WTC11 (cell line): ENCODE results near the gene ST8SIA4. TPM values are rescaled to one million over a fixed set of nuclear protein-coding genes. Genes with fewer than 3 reads are reported as not detected.
A peak's percentile ranks its signal among the peaks of the same experiment; 100 is the strongest.

Experiments
- ATAC-seq: fragments of 200-7000 bp; cut with Tn5 transposase; 2 replicates; pipeline ENCODE4 v1.10.0; 2021; ENCODE audit warnings: mild to moderate bottlenecking, moderate library complexity
- Bru-seq: library from RNA; stranded (reverse); fragments of 400-500 nt; gene quantifications from one replicate; lab custom pipeline; 2021; lab: Mats Ljungman, UMichigan
- CTCF ChIA-PET: fragments of 300-600 bp; sonication (Branson Sonifier 250); formaldehyde crosslinking; loops from one replicate; lab custom pipeline; 2021; ENCODE audit warnings: antibody characterized with exemption; lab: Charles Lee
- POLR2A ChIA-PET: fragments of 350-600 bp; sonication (Branson Sonifier 250); formaldehyde crosslinking; loops from one replicate; lab custom pipeline; 2021; ENCODE audit warnings: antibody characterized with exemption; lab: Charles Lee
- DNase-seq: peaks from one replicate; pipeline ENCODE4 v3.0.0; 2021; ENCODE audit warnings: low spot score
- H3K27ac Mint-ChIP-seq: 2 replicates; pipeline ENCODE4 v1.8.0; 2021; ENCODE audit warnings: mixed read lengths
- H3K27me3 Mint-ChIP-seq: 2 replicates; pipeline ENCODE4 v1.8.0; 2021; ENCODE audit warnings: low read depth, mild to moderate bottlenecking, moderate library complexity, mixed read lengths
- H3K36me3 Mint-ChIP-seq: 2 replicates; pipeline ENCODE4 v1.8.0; 2021; ENCODE audit warnings: mixed read lengths
- H3K4me1 Mint-ChIP-seq: 2 replicates; pipeline ENCODE4 v1.8.0; 2022; ENCODE audit warnings: mixed read lengths
- H3K4me3 Mint-ChIP-seq: 2 replicates; pipeline ENCODE4 v1.8.0; 2021; ENCODE audit warnings: mild to moderate bottlenecking, moderate library complexity, mixed read lengths
- H3K9me3 Mint-ChIP-seq: 2 replicates; pipeline ENCODE4 v1.8.0; 2021; ENCODE audit warnings: mixed read lengths
- ATF1 ChIP-seq: sonication (generic); formaldehyde crosslinking; IDR thresholded peaks from 2 replicates; pipeline ENCODE4 v1.8.1; 2023; ENCODE audit warnings: mild to moderate bottlenecking, moderate library complexity, missing genetic modification reagents
- ESRRA ChIP-seq: sonication (generic); formaldehyde crosslinking; IDR thresholded peaks from 2 replicates; pipeline ENCODE4 v1.8.1; 2022; ENCODE audit warnings: mild to moderate bottlenecking, missing genetic modification reagents, borderline replicate concordance
- FOXP1 ChIP-seq: sonication (generic); formaldehyde crosslinking; IDR thresholded peaks from 2 replicates; pipeline ENCODE4 v1.8.0; 2022; ENCODE audit warnings: missing genetic modification reagents, mild to moderate bottlenecking, moderate library complexity, borderline replicate concordance
- GABPB1 ChIP-seq: sonication (generic); formaldehyde crosslinking; IDR thresholded peaks from 2 replicates; pipeline ENCODE4 v1.8.1; 2023; ENCODE audit warnings: mild to moderate bottlenecking, missing genetic modification reagents
- IRF2 ChIP-seq: sonication (generic); formaldehyde crosslinking; IDR thresholded peaks from 2 replicates; pipeline ENCODE4 v1.8.0; 2022; ENCODE audit warnings: low read depth, missing genetic modification reagents, borderline replicate concordance
- JUN ChIP-seq: sonication (generic); formaldehyde crosslinking; IDR thresholded peaks from 2 replicates; pipeline ENCODE4 v1.8.0; 2023; ENCODE audit warnings: mild to moderate bottlenecking, missing genetic modification reagents
- NFYB ChIP-seq: sonication (generic); formaldehyde crosslinking; conservative IDR thresholded peaks from 2 replicates; pipeline ENCODE4 v1.8.0; 2022; ENCODE audit warnings: low read depth, missing genetic modification reagents
- SP1 ChIP-seq: sonication (generic); formaldehyde crosslinking; conservative IDR thresholded peaks from 2 replicates; pipeline ENCODE4 v1.8.1; 2022; ENCODE audit warnings: missing genetic modification reagents
- TCF7 ChIP-seq: sonication (generic); formaldehyde crosslinking; IDR thresholded peaks from 2 replicates; pipeline ENCODE4 v1.8.0; 2022; ENCODE audit warnings: mild to moderate bottlenecking, low read depth, missing genetic modification reagents, moderate library complexity
- TEAD1 ChIP-seq: sonication (generic); formaldehyde crosslinking; IDR thresholded peaks from 2 replicates; pipeline ENCODE4 v1.8.0; 2022; ENCODE audit warnings: mild to moderate bottlenecking, missing genetic modification reagents
- TP53 ChIP-seq: sonication (generic); formaldehyde crosslinking; IDR thresholded peaks from 2 replicates; pipeline ENCODE4 v1.8.1; 2023; ENCODE audit warnings: mild to moderate bottlenecking, missing genetic modification reagents
- ZBTB21 ChIP-seq: sonication (generic); formaldehyde crosslinking; IDR thresholded peaks from 2 replicates; pipeline ENCODE4 v1.8.1; 2023; ENCODE audit warnings: mild to moderate bottlenecking, missing genetic modification reagents, borderline replicate concordance
- ZNF121 ChIP-seq: sonication (generic); formaldehyde crosslinking; IDR thresholded peaks from 2 replicates; pipeline ENCODE4 v1.8.0; 2023; ENCODE audit warnings: missing genetic modification reagents
- ZNF138 ChIP-seq: sonication (generic); formaldehyde crosslinking; conservative IDR thresholded peaks from 2 replicates; pipeline ENCODE4 v1.8.1; 2022; ENCODE audit warnings: mild to moderate bottlenecking, moderate library complexity, missing genetic modification reagents
- ZNF396 ChIP-seq: fragments of 250-450 bp; sonication (Bioruptor Pico); IDR thresholded peaks from 2 replicates; pipeline ENCODE4 v1.8.0; 2021; ENCODE audit warnings: mild to moderate bottlenecking, moderate library complexity, borderline replicate concordance
- long read RNA-seq, 3 experiments: library from RNA in 1 of 3; library from capped mRNA in 1 of 3; library from polyadenylated mRNA in 1 of 3; unstranded in 2 of 3; stranded (forward) in 1 of 3; transcript quantifications; one replicate each; pipeline ENCODE4 v2.0.0, GENCODE V29; 2021
- total RNA-seq: library from RNA; stranded (reverse); gene quantifications from 3 replicates; pipeline ENCODE4 v1.2.3, GENCODE V29; 2021
- TF ChIP-seq, protein P1 (sequence below): sonication (generic); formaldehyde crosslinking; IDR thresholded peaks from 2 replicates; pipeline ENCODE4 v1.8.1; 2023; ENCODE audit warnings: mild to moderate bottlenecking, missing genetic modification reagents, moderate library complexity
- TF ChIP-seq, protein P2 (sequence below): sonication (generic); formaldehyde crosslinking; IDR thresholded peaks from 2 replicates; pipeline ENCODE4 v1.8.0; 2022; ENCODE audit warnings: mild to moderate bottlenecking, missing genetic modification reagents
- TF ChIP-seq, protein P3 (sequence below): sonication (generic); formaldehyde crosslinking; conservative IDR thresholded peaks from 2 replicates; pipeline ENCODE4 v1.8.1; 2022; ENCODE audit warnings: mild to moderate bottlenecking, missing genetic modification reagents
- TF ChIP-seq, protein P4 (sequence below): sonication (generic); formaldehyde crosslinking; IDR thresholded peaks from 2 replicates; pipeline ENCODE4 v1.8.0; 2022; ENCODE audit warnings: mild to moderate bottlenecking, missing genetic modification reagents
- TF ChIP-seq, protein P5 (sequence below): sonication (generic); formaldehyde crosslinking; IDR thresholded peaks from 2 replicates; pipeline ENCODE4 v1.8.0; 2022; ENCODE audit warnings: mild to moderate bottlenecking, missing genetic modification reagents

ST8SIA4 gene, protein sequence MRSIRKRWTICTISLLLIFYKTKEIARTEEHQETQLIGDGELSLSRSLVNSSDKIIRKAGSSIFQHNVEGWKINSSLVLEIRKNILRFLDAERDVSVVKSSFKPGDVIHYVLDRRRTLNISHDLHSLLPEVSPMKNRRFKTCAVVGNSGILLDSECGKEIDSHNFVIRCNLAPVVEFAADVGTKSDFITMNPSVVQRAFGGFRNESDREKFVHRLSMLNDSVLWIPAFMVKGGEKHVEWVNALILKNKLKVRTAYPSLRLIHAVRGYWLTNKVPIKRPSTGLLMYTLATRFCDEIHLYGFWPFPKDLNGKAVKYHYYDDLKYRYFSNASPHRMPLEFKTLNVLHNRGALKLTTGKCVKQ
- total RNA-seq: 0.76 to 1.3 TPM (median 0.96 TPM) in 3 replicates
- Bru-seq, nascent RNA: percentile 32 among the genes with signal in this experiment
- long read RNA-seq, experiment 1: 0 reads
- long read RNA-seq, experiment 2: 0 reads
- long read RNA-seq, experiment 3, partial matches to known transcripts: 0 of 2 reads
- long read RNA-seq, experiment 3, other reads (novel, unspliced or antisense): 1 of 2 reads

DNA sequence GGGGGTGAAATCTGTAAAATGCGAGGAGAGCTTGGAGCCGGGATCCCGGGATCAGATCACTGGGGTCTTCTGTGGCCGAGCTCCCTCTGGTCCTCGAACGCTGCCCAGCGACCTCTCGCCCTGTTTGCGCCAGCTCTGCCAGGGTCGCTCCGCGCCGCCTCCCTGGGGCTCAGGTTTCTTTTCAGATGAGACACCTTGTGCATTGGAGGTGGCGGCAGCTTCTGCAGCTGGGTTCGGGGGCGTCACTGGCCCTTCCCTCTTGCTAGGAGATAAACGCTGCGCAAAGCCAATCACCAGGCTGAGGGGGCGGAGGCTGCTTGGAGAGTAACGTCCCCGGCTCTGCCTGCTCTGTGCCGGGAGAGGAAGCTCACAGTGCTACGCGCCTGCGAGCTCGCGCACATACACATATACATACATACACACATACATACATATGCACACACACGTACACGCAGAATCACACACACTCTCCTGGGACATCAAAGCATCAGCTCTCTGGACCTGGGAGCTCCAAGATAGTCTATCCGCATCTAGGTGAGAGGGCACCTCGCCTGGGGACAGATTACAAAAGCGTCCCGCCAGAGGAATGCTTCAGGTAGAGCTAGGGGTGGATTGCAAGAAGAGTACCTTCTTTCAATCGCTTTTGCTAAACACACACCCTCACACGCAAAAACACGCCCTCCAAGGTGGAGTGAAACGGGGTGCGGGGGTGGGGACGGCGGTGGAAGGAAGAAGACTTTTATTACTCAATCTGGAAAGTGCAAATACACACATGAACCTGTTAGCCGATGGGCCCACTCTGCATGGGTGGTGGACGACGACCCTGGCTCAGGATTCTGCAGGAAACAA lies at the start of gene ST8SIA4:
TSS of gene ST8SIA4 (minus strand) at position 244 of the 849 bp plus-strand sequence. CDS start 327 bp downstream, outside the sequence.
- Mint-ChIP-seq H3K27me3 (peaks cover 68% of the 10 kb centered on the region), H3K9me3 (no peaks in the 10 kb centered on the region), H3K36me3 (no peaks in the 10 kb centered on the region), H3K27ac (no peak within 1 kb of the TSS), H3K4me1 (peaks cover 38% of the 10 kb centered on the region), H3K4me3 (peak within 1 kb of the TSS; percentile 90)
- TF ChIP-seq ZNF121 (CRISPR knock-in tag) (no peak), TCF7 (CRISPR knock-in tag) (no peak), NFYB (peak; percentile 58; the same call in 1 of the 2 replicates), TEAD1 (CRISPR knock-in tag) (no peak), ZNF396 (CRISPR knock-in tag) (no peak), ZBTB21 (CRISPR knock-in tag) (no peak), ZNF138 (CRISPR knock-in tag) (peak; percentile 19; the same call in 1 of the 2 replicates), GABPB1 (CRISPR knock-in tag) (no peak), SP1 (peak; percentile 58), ESRRA (no peak), FOXP1 (peak; percentile 38; the same call in 1 of the 2 replicates), TP53 (CRISPR knock-in tag) (0 out of 2 replicates have a peak, but pooled peaks have one; percentile 17), IRF2 (CRISPR knock-in tag) (no peak), JUN (CRISPR knock-in tag) (no peak), ATF1 (no peak)
- TF ChIP-seq, protein P1, sequence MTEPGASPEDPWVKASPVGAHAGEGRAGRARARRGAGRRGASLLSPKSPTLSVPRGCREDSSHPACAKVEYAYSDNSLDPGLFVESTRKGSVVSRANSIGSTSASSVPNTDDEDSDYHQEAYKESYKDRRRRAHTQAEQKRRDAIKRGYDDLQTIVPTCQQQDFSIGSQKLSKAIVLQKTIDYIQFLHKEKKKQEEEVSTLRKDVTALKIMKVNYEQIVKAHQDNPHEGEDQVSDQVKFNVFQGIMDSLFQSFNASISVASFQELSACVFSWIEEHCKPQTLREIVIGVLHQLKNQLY (CRISPR knock-in tag): no peak
- TF ChIP-seq, protein P2, sequence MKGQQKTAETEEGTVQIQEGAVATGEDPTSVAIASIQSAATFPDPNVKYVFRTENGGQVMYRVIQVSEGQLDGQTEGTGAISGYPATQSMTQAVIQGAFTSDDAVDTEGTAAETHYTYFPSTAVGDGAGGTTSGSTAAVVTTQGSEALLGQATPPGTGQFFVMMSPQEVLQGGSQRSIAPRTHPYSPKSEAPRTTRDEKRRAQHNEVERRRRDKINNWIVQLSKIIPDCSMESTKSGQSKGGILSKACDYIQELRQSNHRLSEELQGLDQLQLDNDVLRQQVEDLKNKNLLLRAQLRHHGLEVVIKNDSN (CRISPR knock-in tag): 0 out of 2 replicates have a peak, but pooled peaks have one; percentile 23
- TF ChIP-seq, protein P3, sequence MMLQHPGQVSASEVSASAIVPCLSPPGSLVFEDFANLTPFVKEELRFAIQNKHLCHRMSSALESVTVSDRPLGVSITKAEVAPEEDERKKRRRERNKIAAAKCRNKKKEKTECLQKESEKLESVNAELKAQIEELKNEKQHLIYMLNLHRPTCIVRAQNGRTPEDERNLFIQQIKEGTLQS (CRISPR knock-in tag): no peak
- TF ChIP-seq, protein P4, sequence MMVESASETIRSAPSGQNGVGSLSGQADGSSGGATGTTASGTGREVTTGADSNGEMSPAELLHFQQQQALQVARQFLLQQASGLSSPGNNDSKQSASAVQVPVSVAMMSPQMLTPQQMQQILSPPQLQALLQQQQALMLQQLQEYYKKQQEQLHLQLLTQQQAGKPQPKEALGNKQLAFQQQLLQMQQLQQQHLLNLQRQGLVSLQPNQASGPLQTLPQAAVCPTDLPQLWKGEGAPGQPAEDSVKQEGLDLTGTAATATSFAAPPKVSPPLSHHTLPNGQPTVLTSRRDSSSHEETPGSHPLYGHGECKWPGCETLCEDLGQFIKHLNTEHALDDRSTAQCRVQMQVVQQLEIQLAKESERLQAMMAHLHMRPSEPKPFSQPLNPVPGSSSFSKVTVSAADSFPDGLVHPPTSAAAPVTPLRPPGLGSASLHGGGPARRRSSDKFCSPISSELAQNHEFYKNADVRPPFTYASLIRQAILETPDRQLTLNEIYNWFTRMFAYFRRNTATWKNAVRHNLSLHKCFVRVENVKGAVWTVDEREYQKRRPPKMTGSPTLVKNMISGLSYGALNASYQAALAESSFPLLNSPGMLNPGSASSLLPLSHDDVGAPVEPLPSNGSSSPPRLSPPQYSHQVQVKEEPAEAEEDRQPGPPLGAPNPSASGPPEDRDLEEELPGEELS: no peak
- TF ChIP-seq, protein P5, sequence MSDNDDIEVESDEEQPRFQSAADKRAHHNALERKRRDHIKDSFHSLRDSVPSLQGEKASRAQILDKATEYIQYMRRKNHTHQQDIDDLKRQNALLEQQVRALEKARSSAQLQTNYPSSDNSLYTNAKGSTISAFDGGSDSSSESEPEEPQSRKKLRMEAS (CRISPR knock-in tag): no peak
- peak; percentile 87 for ATAC-seq
- peak; percentile 85 for DNase-seq
- POLR2A ChIA-PET: interaction anchor here (0.8 kb wide), 1 partner anchor 61 kb away, joined by 3 read pairs; no protein-coding TSS in a partner anchor
- CTCF ChIA-PET: interaction anchor here (0.5 to 2.3 kb wide), 10 partner anchors 110 to 488 kb away, joined by 3 to 13 read pairs (median 4); no protein-coding TSS in a partner anchor
